Tibial nerve (tissue), 4 donors: Measurements from ENCODE around the gene DYNC1I1.

Source experiments
- EP300 ChIP-seq, 2 donors: sonication (generic); formaldehyde crosslinking; IDR thresholded peaks; one replicate each; pipeline ENCODE4 v1.6.1; 2017; ENCODE audit warnings: antibody characterized with exemption in 2 of 2, mild to moderate bottlenecking in 1 of 2
- POLR2A ChIP-seq, 2 donors: fragments of 450-650 bp; IDR thresholded peaks; one replicate each; pipeline ENCODE4 v1.6.1; 2017; ENCODE audit warnings: antibody characterized with exemption in 2 of 2, mild to moderate bottlenecking in 2 of 2, moderate library complexity in 2 of 2
- TF ChIP-seq, protein P1 (sequence below), 5 experiments: fragments of 200-600 bp in 3 of 5; fragments of 450-650 bp in 2 of 5; sonication (generic) in 3 of 5; IDR thresholded peaks; one replicate each; pipeline ENCODE4 v1.5.1; 2016 to 2019; ENCODE audit warnings: antibody characterized with exemption in 5 of 5, mild to moderate bottlenecking in 3 of 5, moderate library complexity in 2 of 5

DNA sequence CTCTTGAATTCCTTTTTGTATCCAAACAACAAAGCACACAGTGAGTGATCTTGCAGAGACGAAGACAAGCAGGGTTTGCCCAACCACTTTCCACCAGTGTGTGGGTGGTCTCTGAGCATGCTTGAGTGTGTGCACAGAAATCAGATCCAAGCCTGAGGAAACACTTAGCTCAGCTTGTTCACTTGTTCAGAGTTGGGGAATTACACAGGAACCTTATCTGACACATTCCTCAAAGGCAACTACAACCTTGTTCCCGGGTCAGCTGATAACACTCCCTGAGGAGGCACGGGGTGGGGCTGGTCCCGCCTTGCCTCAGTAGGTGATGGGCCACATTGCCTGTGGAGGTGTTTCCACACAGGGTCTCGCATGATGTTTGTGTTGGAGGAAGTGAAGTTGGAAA, 216.9 kb downstream of the DYNC1I1 start:
- TF ChIP-seq, protein P1, sequence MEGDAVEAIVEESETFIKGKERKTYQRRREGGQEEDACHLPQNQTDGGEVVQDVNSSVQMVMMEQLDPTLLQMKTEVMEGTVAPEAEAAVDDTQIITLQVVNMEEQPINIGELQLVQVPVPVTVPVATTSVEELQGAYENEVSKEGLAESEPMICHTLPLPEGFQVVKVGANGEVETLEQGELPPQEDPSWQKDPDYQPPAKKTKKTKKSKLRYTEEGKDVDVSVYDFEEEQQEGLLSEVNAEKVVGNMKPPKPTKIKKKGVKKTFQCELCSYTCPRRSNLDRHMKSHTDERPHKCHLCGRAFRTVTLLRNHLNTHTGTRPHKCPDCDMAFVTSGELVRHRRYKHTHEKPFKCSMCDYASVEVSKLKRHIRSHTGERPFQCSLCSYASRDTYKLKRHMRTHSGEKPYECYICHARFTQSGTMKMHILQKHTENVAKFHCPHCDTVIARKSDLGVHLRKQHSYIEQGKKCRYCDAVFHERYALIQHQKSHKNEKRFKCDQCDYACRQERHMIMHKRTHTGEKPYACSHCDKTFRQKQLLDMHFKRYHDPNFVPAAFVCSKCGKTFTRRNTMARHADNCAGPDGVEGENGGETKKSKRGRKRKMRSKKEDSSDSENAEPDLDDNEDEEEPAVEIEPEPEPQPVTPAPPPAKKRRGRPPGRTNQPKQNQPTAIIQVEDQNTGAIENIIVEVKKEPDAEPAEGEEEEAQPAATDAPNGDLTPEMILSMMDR (IDR thresholded peaks at IDR 0.05), result no peak
- TF ChIP-seq POLR2A (IDR thresholded peaks at IDR 0.05), result no peak
- no peak for TF ChIP-seq EP300 (IDR thresholded peaks at IDR 0.05)
